Ovary (tissue), 3 donors: ENCODE measurements around the gene RRAD.

ENCODE experiments used
- CTCF ChIP-seq, 3 donors: fragments of 450-650 bp in 2 of 3; fragments of 200-600 bp in 1 of 3; IDR thresholded peaks; one replicate each; pipeline versions ENCODE4 v1.5.1 to v1.8.0; 2016 to 2022; ENCODE audit warnings: antibody characterized with exemption in 3 of 3, mild to moderate bottlenecking in 1 of 3
- EP300 ChIP-seq: sonication (generic); formaldehyde crosslinking; IDR thresholded peaks from one replicate; pipeline ENCODE4 v1.6.1; 2017; ENCODE audit warnings: antibody characterized with exemption
- POLR2A ChIP-seq: fragments of 450-650 bp; IDR thresholded peaks from one replicate; pipeline ENCODE4 v1.6.1; 2017; ENCODE audit warnings: antibody characterized with exemption, mild to moderate bottlenecking, moderate library complexity
- donor health status: DM: no; HTN: no; CAD: no.

GRCh38 chr16:66894948-66895688 is 30.2 kb downstream of the RRAD start:
- TF ChIP-seq CTCF (IDR thresholded peaks at IDR 0.05) (peak; percentile 83 to 84 (median 84)), POLR2A (no peak), EP300 (no peak)
